ENCODE results near the gene MRPS17. TPM values are rescaled to one million over a fixed set of nuclear protein-coding genes. Genes with fewer than 3 reads are reported as not detected.
"Not testable (repeated sequence)": the region's sequence is repeated elsewhere in the genome, so short reads cannot be mapped to it uniquely, and the experiment has no call there.

The MRPS17 gene
- total RNA-seq, result 10 to 100 TPM; 20.9 to 28.7 TPM

DNA sequence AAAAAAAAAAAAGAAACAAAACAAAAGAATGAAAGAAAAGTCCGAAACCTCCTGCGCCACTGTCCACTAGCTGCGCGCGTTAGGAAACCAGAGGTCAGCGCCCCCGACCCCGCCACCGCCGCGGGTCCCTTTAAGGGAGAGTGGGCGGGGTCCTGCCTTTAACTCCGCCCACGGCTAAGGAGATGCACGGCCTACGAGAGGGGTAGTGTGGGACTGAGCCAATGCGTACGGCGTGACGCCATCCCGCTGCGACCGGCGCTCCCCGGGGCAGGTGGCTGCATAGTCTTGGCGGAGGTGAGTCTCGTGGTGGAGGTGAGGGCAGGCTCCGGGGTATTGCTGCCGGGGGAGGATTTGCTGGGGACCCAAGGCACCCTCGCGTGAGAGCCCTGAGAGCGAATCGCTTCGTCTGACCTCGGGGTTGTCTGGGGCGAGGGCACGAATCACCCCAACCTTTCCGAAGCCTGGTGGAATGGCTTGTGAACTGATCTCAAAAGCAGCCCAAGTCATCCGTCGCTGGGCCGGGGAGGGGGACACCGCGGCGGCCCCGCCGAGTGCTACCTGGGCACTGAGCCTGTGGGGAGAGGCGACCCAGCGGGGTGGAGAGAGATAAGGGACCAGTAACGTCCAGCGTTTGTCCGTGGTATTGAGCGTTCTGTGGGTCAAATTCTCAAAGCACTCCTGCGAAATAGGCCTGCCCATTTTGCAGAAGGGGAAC lies at the start of gene MRPS17:
MRPS17 (plus strand) TSS at position 241 of the 715 bp plus-strand sequence. CDS start 1,319 bp downstream, outside the sequence.
- DNase-seq (ENCODE audit: low spot score), result peak; percentile 94
- peak within 1 kb of the TSS; percentile 90 to 96 for H3K27ac Mint-ChIP-seq

DNA sequence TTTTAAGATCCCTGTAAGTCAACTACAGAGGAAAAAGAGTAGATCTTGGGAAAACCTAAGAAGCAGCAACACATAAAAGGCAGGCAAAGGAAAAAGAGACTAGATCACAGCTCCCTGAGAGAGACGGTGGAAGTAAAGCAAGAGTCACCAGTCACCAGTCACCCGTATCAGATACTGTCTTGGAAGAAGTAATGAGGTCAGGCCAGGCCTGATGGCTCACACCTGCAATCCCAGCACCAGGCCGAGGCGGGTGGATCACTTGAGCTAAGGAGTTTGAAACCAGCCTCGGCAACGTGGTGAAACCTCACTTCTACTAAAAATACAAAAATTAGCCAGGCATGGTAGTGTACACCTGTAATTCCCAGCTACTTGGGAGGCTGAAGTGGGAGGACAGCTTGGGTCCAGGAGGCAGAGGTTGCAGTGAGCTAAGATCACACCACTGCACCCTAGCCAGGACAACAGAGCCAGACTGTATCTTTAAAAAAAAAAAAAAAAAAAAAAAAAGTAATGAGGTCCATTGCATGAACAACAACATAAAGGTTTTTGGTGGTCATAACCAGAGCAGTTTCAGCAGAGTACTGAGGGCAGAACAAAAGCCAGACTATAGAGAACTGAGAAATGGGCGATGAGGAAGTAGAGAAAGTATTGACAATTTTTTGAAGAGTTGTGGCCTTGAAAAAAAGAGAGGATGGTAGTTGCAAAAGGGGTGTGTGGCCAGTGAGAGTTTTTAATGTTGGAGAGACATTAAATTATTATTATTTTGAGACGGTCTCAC lies 47.5 kb upstream of the MRPS17 start:
- no peaks in the 10 kb centered on the region for H3K36me3 Mint-ChIP-seq
- no peak overlapping the region for H3K4me3 Mint-ChIP-seq
- no peaks in the 10 kb centered on the region for H3K27me3 Mint-ChIP-seq
- no peaks in the 10 kb centered on the region for H3K9me3 Mint-ChIP-seq
- ATAC-seq (no peak), DNase-seq (ENCODE audit: low spot score) (no peak)
- H3K27ac Mint-ChIP-seq, result no peak overlapping the region
- peaks cover 0 to 3% of the 10 kb centered on the region in 2 donors for H3K4me1 Mint-ChIP-seq (ENCODE audit: low read depth in 2 of 2)

More for the DNA sequence above, at the start of gene MRPS17:
- ATAC-seq, result peak; percentile 100
- peaks cover 10 to 24% of the 10 kb centered on the region in 2 donors for H3K4me1 Mint-ChIP-seq (ENCODE audit: low read depth in 2 of 2)
- H3K27me3 Mint-ChIP-seq, result peaks cover 0 to 5% of the 10 kb centered on the region in 2 donors
- no peaks in the 10 kb centered on the region for H3K9me3 Mint-ChIP-seq
- H3K36me3 Mint-ChIP-seq, result no peaks in the 10 kb centered on the region
- peak within 1 kb of the TSS; percentile 99 for H3K4me3 Mint-ChIP-seq

DNA sequence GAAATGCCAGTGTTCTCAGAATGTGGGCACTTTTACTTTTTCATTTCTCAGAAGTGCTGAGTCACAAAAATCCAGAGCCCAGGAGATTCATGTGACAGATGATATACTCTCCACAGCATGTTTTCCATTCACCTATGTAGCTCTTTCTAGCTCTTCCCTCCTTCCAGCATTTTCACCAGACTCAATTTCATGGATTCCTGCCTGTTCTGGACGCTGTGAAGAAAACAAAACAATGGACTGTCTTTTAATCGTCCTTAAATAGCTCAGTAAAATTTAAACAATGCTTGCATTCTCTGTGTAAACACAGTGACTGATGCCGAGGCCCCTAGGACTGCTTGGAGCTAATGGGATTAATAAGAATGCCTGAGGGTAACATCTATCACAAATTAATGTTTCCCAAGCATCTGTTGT lies 38.9 kb upstream of the MRPS17 start:
- no peak for ATAC-seq
- no peaks in the 10 kb centered on the region for H3K27me3 Mint-ChIP-seq
- H3K9me3 Mint-ChIP-seq, result no peaks in the 10 kb centered on the region
- no peaks in the 10 kb centered on the region for H3K4me1 Mint-ChIP-seq (ENCODE audit: low read depth in 2 of 2)
- H3K36me3 Mint-ChIP-seq, result no peaks in the 10 kb centered on the region
- no peak overlapping the region for H3K27ac Mint-ChIP-seq
- DNase-seq (ENCODE audit: low spot score), result no peak
- H3K4me3 Mint-ChIP-seq, result no peak overlapping the region

DNA sequence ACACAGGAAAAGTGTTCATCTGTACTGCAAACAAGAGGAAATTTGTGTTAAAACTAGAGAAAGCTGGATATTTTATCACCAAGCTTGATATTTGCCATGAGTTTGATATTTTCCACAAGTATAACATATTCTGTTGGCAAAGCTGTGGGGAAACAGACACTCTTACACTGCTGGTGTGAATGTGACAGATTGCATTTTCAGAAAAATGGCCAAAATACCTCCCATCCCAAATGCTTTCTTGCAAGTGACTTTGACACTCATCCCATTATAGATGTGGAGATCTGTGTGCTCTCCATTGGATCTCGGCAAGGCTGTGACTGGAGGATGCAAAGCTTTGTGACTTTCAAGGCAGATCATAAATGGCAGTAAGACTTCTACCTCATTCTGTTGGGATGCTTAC lies 33.9 kb upstream of the MRPS17 start:
- no peaks in the 10 kb centered on the region for H3K27me3 Mint-ChIP-seq
- ATAC-seq (no peak), DNase-seq (ENCODE audit: low spot score) (no peak)
- H3K9me3 Mint-ChIP-seq, result no peaks in the 10 kb centered on the region
- H3K27ac Mint-ChIP-seq, result no peak overlapping the region
- no peaks in the 10 kb centered on the region for H3K4me1 Mint-ChIP-seq (ENCODE audit: low read depth in 2 of 2)
- H3K36me3 Mint-ChIP-seq, result no peaks in the 10 kb centered on the region
- no peak overlapping the region for H3K4me3 Mint-ChIP-seq

DNA sequence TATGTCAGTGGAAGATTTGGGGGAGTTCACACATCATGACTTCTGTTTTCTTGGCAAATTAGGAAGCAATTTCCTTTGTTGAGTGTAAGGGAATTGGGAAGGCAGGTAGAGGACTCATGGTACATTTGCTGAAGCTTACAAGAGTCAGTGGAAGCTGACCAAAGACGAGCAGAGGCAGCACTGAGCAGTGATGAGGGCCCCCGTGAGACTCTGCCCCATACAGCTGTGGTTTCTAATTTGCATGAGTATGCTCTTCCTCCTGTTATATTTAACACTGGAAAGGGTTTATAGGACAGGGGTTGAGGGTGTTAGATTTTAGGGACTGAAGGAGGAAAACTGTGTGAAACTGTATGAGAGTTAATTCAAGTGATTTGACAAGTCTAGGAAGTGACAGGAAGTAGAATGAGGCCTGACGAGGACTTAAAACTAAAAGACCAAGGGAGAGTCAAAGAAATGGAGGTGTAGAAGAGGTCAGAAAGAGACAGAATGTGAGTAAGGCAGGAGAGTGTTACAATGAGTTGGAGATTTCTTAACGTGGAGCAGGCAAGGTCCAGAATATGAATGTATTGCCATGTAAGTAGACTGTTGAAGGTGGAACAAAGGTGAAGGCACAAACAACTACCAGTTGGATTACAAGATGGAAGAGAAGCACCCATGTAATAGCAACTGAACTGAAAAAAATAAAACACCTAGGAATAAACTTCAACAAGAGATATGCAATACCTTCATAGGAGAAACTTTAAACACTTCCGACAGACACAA lies 23.5 kb upstream of the MRPS17 start:
- DNase-seq (ENCODE audit: low spot score) (no peak), ATAC-seq (no peak)
- H3K27ac Mint-ChIP-seq, result no peak overlapping the region
- H3K9me3 Mint-ChIP-seq, result no peaks in the 10 kb centered on the region
- no peaks in the 10 kb centered on the region for H3K36me3 Mint-ChIP-seq
- peaks cover 0 to 3% of the 10 kb centered on the region in 2 donors for H3K4me1 Mint-ChIP-seq (ENCODE audit: low read depth in 2 of 2)
- no peaks in the 10 kb centered on the region for H3K27me3 Mint-ChIP-seq
- no peak overlapping the region for H3K4me3 Mint-ChIP-seq

DNA sequence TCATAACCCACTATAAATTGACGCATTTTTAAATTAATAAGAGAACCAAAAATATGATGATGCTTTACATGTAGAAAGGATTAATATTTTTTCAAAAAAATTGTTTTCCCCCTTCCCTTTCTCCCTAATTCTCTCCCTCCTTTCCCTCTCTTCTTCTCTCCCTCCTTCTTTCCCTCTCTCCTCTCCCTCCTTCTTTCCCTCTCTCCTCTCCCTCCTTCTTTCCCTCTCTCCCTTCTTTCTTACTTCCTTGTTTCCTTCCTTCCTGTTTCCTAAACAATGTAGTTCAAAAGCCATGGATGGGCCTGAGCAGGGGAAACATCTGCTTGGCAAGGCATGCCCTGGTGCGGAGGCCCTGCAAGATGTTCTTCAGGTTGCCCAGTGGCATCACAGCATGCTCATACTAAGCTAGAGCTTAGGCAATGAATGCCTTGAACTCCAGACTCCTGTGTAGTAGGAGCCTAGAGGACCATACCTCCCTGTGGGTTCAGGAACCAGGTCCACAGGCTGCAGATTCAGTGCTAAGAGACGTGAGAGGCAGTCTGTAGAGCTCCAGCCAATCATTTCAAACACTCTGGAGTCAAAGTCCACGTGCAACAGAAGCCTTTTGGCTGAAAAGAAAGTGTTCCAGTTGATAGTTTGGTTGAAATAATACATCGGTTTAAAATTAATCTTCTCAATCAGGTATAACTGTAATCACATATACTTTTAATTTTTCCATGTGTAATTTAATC lies 20.1 kb upstream of the MRPS17 start:
- H3K36me3 Mint-ChIP-seq, result no peaks in the 10 kb centered on the region
- no peaks in the 10 kb centered on the region for H3K9me3 Mint-ChIP-seq
- H3K27ac Mint-ChIP-seq, result no peak overlapping the region
- ATAC-seq (no peak), DNase-seq (ENCODE audit: low spot score) (no peak)
- peaks cover 0 to 3% of the 10 kb centered on the region in 2 donors for H3K4me1 Mint-ChIP-seq (ENCODE audit: low read depth in 2 of 2)
- no peaks in the 10 kb centered on the region for H3K27me3 Mint-ChIP-seq
- H3K4me3 Mint-ChIP-seq, result no peak overlapping the region

DNA sequence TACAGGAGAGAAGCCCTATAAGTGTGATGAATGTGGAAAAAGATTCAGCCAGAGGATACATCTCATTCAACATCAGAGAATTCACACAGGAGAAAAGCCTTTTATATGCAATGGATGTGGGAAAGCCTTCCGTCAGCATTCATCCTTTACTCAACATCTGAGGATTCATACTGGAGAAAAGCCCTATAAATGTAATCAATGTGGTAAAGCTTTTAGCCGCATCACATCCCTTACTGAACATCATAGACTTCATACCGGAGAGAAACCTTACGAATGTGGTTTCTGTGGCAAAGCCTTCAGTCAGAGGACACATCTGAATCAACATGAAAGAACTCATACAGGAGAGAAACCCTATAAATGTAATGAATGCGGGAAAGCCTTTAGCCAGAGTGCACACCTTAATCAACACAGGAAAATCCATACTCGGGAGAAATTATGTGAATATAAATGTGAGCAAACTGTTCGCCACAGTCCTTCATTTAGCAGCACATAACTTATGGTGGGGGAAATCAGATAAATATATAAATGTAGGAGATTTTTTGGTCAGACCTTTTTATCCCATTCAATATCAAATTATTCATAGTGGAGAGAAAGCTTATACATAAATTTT lies 12.1 kb upstream of the MRPS17 start:
- H3K4me1 Mint-ChIP-seq (ENCODE audit: low read depth in 2 of 2), result no peaks in the 10 kb centered on the region

DNA sequence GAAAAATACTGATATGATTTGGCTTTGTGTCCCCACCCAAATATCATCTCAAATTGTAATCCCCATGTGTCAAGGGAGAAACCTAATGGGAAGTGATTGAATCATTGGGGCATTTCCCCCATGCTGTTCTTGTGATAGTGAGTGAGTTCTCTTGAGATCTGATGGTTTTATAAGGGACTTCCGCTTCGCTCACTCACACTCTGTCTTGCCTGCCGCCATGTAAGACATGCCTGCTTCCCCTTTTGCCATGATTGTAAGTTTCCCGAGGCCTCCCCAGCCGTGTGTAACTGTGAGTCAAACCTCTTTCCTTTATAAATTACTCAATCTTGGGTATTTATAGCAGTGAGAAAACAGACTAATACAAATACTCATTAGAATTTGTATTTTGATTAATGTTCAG lies 5.1 kb upstream of the MRPS17 start:
- Mint-ChIP-seq H3K4me3 (no peak overlapping the region), H3K27me3 (peaks cover 0 to 5% of the 10 kb centered on the region in 2 donors), H3K9me3 (peaks cover 4% of the 10 kb centered on the region), H3K36me3 (no peaks in the 10 kb centered on the region), H3K4me1 (ENCODE audit: low read depth in 2 of 2) (peaks cover under 1 to 3% of the 10 kb centered on the region in 2 donors), H3K27ac (no peak overlapping the region)
- DNase-seq (ENCODE audit: low spot score) (no peak), ATAC-seq (no peak)

More for the DNA sequence above, 12.1 kb upstream of the MRPS17 start:
- H3K27ac Mint-ChIP-seq, result no peak overlapping the region
- no peak for ATAC-seq
- no peaks in the 10 kb centered on the region for H3K27me3 Mint-ChIP-seq
- no peak for DNase-seq (ENCODE audit: low spot score)
- H3K36me3 Mint-ChIP-seq, result peaks cover 17% of the 10 kb centered on the region
- peaks cover 20% of the 10 kb centered on the region for H3K9me3 Mint-ChIP-seq
- no peak overlapping the region for H3K4me3 Mint-ChIP-seq

DNA sequence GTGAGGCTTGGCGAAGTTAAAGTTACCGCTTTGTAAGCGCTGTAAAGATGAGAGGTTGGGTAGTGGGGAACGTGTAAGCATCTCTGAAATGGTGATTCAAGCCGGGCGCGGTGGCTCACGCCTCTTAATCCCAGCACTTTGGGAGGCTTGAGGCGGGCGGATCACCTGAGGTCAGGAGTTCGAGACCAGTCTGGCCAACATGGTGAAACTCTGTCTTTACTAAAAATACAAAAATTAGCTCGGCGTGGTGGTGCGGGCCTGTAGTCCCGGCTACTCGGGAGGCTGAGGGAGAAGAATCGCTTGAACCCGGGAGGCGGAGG lies 635 bp downstream of the MRPS17 start:
- peak overlapping the region; percentile 90 to 96 for H3K27ac Mint-ChIP-seq
- not testable (repeated sequence) for ATAC-seq; H3K9me3 Mint-ChIP-seq; H3K27me3 Mint-ChIP-seq; DNase-seq (ENCODE audit: low spot score); H3K36me3 Mint-ChIP-seq
- H3K4me3 Mint-ChIP-seq, result peak overlapping the region; percentile 99
- peaks cover 10 to 24% of the 10 kb centered on the region in 2 donors for H3K4me1 Mint-ChIP-seq (ENCODE audit: low read depth in 2 of 2)

DNA sequence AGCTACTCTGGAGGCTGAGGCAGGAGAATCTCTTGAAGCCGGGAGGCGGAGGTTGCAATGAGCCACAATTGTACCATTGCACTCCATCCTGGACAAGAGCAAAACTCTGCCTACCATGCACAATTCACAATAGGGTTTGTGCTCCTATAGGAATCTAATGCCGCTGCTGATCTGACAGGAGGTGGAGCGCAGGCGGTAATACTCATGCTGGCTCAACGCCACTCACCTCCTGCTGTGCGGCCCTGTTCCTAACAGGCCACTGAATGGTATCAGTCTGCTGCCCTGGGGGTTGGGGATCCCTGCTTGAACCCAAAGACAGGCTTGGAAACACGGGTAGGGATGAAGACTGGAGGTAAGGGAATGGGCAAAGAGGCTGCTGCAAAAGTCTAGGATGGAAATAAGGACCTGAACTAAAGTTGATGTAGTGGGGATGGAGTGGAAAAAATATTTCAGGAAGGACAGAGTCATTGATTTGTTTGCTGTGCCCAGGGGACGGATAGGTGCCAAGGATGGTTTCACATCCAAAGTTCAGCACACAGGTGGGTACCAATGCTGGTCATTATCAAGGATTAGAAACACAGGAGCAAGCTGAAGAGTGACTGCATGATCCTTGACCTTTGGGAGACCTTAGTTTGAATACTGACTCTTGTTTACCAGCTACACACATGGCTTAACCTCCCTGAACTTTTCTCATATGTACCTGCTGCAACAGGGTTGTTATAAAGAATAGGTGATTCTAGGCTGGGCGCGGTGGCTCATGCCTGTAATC lies 2.2 kb downstream of the MRPS17 start:
- no peak for ATAC-seq
- Mint-ChIP-seq H3K9me3 (no peaks in the 10 kb centered on the region), H3K4me3 (peak overlapping the region; percentile 99), H3K4me1 (ENCODE audit: low read depth in 2 of 2) (peaks cover 10 to 24% of the 10 kb centered on the region in 2 donors), H3K27me3 (peaks cover 0 to 3% of the 10 kb centered on the region in 2 donors), H3K36me3 (no peaks in the 10 kb centered on the region), H3K27ac (peak overlapping the region in 1 of 2 donors; percentile 18)
- no peak for DNase-seq (ENCODE audit: low spot score)

DNA sequence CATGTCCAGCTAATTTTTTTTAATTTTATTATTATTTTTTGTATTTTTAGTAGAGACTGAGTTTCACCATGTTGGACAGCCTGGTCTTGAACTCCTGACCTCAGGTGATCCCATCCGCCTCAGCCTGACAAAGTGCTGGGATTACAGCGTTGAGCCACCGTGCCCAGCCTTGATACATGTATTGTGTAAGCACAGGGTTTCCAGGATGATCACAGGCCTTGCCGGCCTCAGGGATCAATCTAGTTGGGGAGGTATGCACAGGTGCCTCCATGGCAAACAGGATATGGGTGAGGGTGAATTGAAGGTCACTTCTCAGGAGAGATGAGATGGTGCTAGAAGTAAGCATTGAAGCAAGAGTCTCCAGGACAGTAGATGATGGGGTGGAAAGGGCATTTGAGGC lies 5.5 kb downstream of the MRPS17 start:
- ATAC-seq (no peak), DNase-seq (ENCODE audit: low spot score) (no peak)
- no peak overlapping the region for H3K4me3 Mint-ChIP-seq
- H3K27me3 Mint-ChIP-seq, result no peaks in the 10 kb centered on the region
- H3K4me1 Mint-ChIP-seq (ENCODE audit: low read depth in 2 of 2), result peaks cover 2 to 14% of the 10 kb centered on the region in 2 donors
- H3K9me3 Mint-ChIP-seq, result no peaks in the 10 kb centered on the region
- H3K36me3 Mint-ChIP-seq, result no peaks in the 10 kb centered on the region
- H3K27ac Mint-ChIP-seq, result no peak overlapping the region

DNA sequence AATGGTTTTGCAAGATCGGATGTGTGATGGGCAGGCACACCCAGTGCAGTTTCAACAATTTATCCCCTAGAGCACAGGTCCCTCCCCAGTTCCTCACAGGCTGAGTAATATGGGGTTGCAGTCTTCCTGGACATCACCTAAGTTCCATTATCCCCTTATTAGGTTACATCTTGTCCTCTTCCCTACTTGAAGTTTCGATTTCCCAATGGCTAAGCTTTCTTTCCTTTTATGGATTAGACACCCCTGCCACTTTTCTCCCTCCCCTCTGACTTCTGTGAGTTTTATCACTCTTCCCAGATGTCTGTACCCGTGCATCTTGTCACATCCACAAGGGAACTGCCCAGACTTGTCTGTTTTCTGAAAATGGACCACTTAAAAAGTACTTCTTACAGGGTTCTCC lies 10.3 kb downstream of the MRPS17 start:
- H3K36me3 Mint-ChIP-seq, result no peaks in the 10 kb centered on the region

More for the DNA sequence above, 10.3 kb downstream of the MRPS17 start:
- H3K9me3 Mint-ChIP-seq, result no peaks in the 10 kb centered on the region
- H3K27ac Mint-ChIP-seq, result no peak overlapping the region
- H3K4me1 Mint-ChIP-seq (ENCODE audit: low read depth in 2 of 2), result peaks cover 10 to 15% of the 10 kb centered on the region in 2 donors
- H3K27me3 Mint-ChIP-seq, result no peaks in the 10 kb centered on the region
- no peak for DNase-seq (ENCODE audit: low spot score)
- H3K4me3 Mint-ChIP-seq, result no peak overlapping the region
- no peak for ATAC-seq

Measured in natural killer cell treated with Interleukin-12 subunit alpha and Interleukin-12 subunit beta and Interleukin-15 and Interleukin-18, amount 100 ng/mL, for 72 hours (primary cell).